Gastroesophageal sphincter (tissue), 4 donors: ENCODE data around the gene PTCH1. TPM values are rescaled to one million over a fixed set of nuclear protein-coding genes. Genes with fewer than 3 reads are reported as not detected.

Source experiments
- ATAC-seq: fragments of 150-250 bp; one replicate; pipeline ENCODE4 v1.9.1; 2016; ENCODE audit warnings: mild to moderate bottlenecking, moderate library complexity
- H3K27ac ChIP-seq, 4 donors: fragments of 200-600 bp; sonication (generic) in 3 of 4; 1 replicate in 3 of 4; 2 replicates in 1 of 4; pipeline ENCODE4 v1.5.1; 2016 to 2019
- H3K27me3 ChIP-seq: fragments of 200-600 bp; sonication (generic); one replicate; pipeline ENCODE4 v1.5.1; 2019
- H3K36me3 ChIP-seq, 2 donors: fragments of 200-600 bp; sonication (generic); one replicate each; pipeline ENCODE4 v1.5.1; 2019; ENCODE audit warnings: control low read depth in 1 of 2
- H3K4me1 ChIP-seq, 3 donors: fragments of 200-600 bp; sonication (generic); 1 replicate in 2 of 3; 2 replicates in 1 of 3; pipeline ENCODE4 v1.5.1; 2016 to 2019; ENCODE audit warnings: control low read depth in 2 of 3
- H3K4me3 ChIP-seq, 2 donors: fragments of 200-600 bp; sonication (generic); one replicate each; pipeline ENCODE4 v1.5.1; 2019; ENCODE audit warnings: mild to moderate bottlenecking in 1 of 2, moderate library complexity in 1 of 2
- H3K9me3 ChIP-seq, 3 donors: fragments of 200-600 bp; sonication (generic); one replicate each; pipeline ENCODE4 v1.5.1; 2017 to 2019; ENCODE audit warnings: control low read depth in 2 of 3
- CTCF ChIP-seq, 4 experiments: fragments of 200-600 bp in 2 of 4; fragments of 450-650 bp in 2 of 4; sonication (generic) in 1 of 4; IDR thresholded peaks; one replicate each; pipeline ENCODE4 v1.5.1; 2017 to 2019; ENCODE audit warnings: antibody characterized with exemption in 4 of 4, mild to moderate bottlenecking in 2 of 4, moderate library complexity in 2 of 4
- EP300 ChIP-seq: sonication (generic); formaldehyde crosslinking; IDR thresholded peaks from one replicate; pipeline ENCODE4 v1.6.1; 2017; ENCODE audit warnings: antibody characterized with exemption, mild to moderate bottlenecking
- POLR2A ChIP-seq, 2 donors: fragments of 450-650 bp; IDR thresholded peaks; one replicate each; pipeline ENCODE4 v1.6.1; 2017; ENCODE audit warnings: antibody characterized with exemption in 2 of 2, mild to moderate bottlenecking in 2 of 2, moderate library complexity in 1 of 2
- POLR2AphosphoS5 ChIP-seq: sonication (generic); formaldehyde crosslinking; IDR thresholded peaks from one replicate; pipeline ENCODE4 v1.6.1; 2017; ENCODE audit warnings: antibody characterized with exemption
- WGBS, 2 donors: methylation state at CpG; one replicate each; pipeline ENCODE4 v1.1.5; 2018; ENCODE audit warnings: low coverage in 1 of 2; 5-methylcytosine and 5-hydroxymethylcytosine counted together
- total RNA-seq, 4 donors: library from RNA; depleted of rRNA; stranded (reverse); fragments of >200 nt; gene quantifications; one replicate each; pipeline ENCODE4 v1.1.0, GENCODE V29; 2016

PTCH1 gene
- total RNA-seq, 4 donors from 2014 or later, result 12.5 to 20.3 (median 15.5) TPM

DNA sequence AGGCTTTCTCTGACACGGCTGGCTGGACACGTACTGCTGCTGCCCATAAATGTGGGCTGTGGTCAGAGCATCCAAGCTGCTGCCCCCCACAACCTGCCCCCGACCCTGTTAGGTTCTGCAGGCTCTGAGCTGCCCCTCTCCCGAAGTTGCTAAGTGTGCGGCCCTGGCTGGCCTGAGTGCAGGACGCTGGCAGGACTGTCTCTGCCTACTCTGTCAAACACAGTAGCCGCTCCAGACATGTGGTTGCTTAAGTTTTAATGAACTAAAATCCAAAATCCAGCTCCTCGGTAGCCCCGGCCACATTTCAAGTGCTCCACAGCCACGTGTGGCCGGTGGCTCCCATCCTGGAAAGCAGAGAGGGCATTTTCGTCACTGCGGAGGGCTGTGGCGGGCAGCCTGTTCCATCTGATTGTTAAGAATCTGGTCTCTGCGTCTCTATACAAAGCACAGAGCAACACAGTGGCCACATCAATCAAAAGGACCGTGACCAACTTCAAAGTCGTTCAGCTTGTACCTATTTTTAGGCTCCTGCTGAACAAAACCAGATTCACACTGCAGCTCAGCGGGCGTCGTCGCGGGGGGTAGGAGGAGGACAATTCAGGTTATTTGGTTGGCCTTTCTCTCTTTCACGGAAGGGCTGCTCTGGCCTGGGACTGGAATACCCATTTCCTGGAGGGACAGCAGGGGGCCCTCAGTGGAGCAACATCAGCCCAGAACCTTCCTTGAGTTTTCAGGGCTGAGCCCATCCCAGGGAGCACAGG is 68.9 kb downstream of the PTCH1 start:
- Histone ChIP-seq H3K4me3 (no peak overlapping the region), H3K36me3 (peaks cover 0 to 83% of the 10 kb centered on the region in 2 donors), H3K27me3 (no peaks in the 10 kb centered on the region), H3K9me3 (no peaks in the 10 kb centered on the region), H3K27ac (no peak overlapping the region), H3K4me1 (peaks cover 0 to 13% (median 0%) of the 10 kb centered on the region in 3 donors)
- ATAC-seq, result no peak
- WGBS, 2 donors, result 56 to 91% methylated on average over 3 to 4 of the region's 23 CpGs
- TF ChIP-seq POLR2AphosphoS5 (no peak), POLR2A (IDR thresholded peaks at IDR 0.05) (no peak), EP300 (no peak), CTCF (IDR thresholded peaks at IDR 0.05) (no peak)

DNA sequence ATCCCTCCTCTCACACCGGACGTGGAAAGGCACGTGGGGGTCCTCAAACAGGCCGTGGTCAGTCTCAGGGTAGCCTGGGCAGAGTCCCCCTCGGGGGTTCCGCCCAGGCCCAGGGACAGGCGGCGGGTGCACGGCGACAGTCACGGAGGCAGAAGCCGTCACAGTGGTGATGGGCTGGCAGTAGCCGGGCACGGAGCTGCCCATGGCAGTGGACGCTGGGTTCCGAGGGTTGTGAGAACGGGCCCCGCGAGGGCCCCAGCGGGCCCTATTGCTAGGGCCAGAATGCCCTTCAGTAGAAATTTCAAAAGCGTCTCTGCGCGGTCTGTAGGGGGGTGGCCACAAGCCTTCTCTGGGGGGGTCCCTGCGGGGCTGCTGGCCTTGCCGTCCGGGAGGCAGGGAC is 69.8 kb downstream of the PTCH1 start:
- Histone ChIP-seq H3K27me3 (no peaks in the 10 kb centered on the region), H3K27ac (no peak overlapping the region), H3K36me3 (peaks cover 0 to 76% of the 10 kb centered on the region in 2 donors), H3K9me3 (no peaks in the 10 kb centered on the region), H3K4me3 (no peak overlapping the region), H3K4me1 (peaks cover 0 to 13% (median 0%) of the 10 kb centered on the region in 3 donors)
- ATAC-seq, result no peak
- no CpG with 5 or more reads among the region's 26 CpGs for WGBS, 2 donors
- TF ChIP-seq CTCF (IDR thresholded peaks at IDR 0.05) (no peak), POLR2AphosphoS5 (no peak), EP300 (no peak), POLR2A (IDR thresholded peaks at IDR 0.05) (no peak)

DNA sequence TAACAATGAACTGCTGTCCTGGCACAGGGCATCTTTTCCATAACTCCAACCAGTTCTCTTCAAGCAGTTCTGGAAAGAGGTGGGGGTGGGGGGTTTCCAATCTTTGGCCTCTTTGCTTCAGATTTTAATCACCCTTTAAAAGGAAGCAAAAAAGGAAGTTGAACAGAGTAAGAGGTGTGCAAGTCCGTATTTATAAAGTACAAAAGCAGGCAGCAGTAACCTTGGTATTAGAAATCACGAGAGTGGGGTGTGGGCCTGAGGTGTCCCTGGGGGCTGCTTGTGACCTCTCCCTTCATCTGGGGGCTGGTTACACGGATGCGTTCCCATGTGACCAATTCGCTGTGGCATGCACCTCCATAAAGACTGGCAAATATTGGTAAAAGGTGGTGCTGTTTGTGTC is 70.5 kb downstream of the PTCH1 start:
- peaks cover 0 to 69% of the 10 kb centered on the region in 2 donors for H3K36me3 ChIP-seq
- TF ChIP-seq POLR2A (IDR thresholded peaks at IDR 0.05), result no peak
- no peak for TF ChIP-seq CTCF (IDR thresholded peaks at IDR 0.05)
- TF ChIP-seq EP300, result no peak
- no peak for TF ChIP-seq POLR2AphosphoS5
- 88% methylated on average over 4 of the region's 5 CpGs; no CpG with 5 or more reads in 1 of the 2 donors for WGBS, 2 donors

GRCh38 chr9:95444160-95444559 is 72.6 kb downstream of the PTCH1 start:
- Histone ChIP-seq H3K27me3 (no peaks in the 10 kb centered on the region), H3K27ac (no peak overlapping the region), H3K9me3 (no peaks in the 10 kb centered on the region), H3K36me3 (peaks cover 0 to 51% of the 10 kb centered on the region in 2 donors), H3K4me1 (no peaks in the 10 kb centered on the region), H3K4me3 (no peak overlapping the region)
- WGBS, 2 donors, result 98% methylated on average over 9 of the region's 15 CpGs; no CpG with 5 or more reads in 1 of the 2 donors
- TF ChIP-seq POLR2A (IDR thresholded peaks at IDR 0.05) (no peak), CTCF (IDR thresholded peaks at IDR 0.05) (no peak), EP300 (no peak), POLR2AphosphoS5 (no peak)
- ATAC-seq, result no peak

More for the DNA sequence above, 70.5 kb downstream of the PTCH1 start:
- Histone ChIP-seq H3K4me1 (peaks cover 0 to 10% (median 0%) of the 10 kb centered on the region in 3 donors), H3K4me3 (no peak overlapping the region), H3K27me3 (no peaks in the 10 kb centered on the region), H3K27ac (no peak overlapping the region), H3K9me3 (no peaks in the 10 kb centered on the region)
- no peak for ATAC-seq

GRCh38 chr9:95443301-95443700 is 73.5 kb downstream of the PTCH1 start:
- no peak for TF ChIP-seq POLR2AphosphoS5
- TF ChIP-seq POLR2A (IDR thresholded peaks at IDR 0.05), result no peak
- no peak for TF ChIP-seq CTCF (IDR thresholded peaks at IDR 0.05)
- ATAC-seq, result no peak
- 18 to 25% methylated on average over 2 of the region's 2 CpGs for WGBS, 2 donors
- Histone ChIP-seq H3K4me1 (no peaks in the 10 kb centered on the region), H3K27ac (no peak overlapping the region), H3K27me3 (no peaks in the 10 kb centered on the region), H3K36me3 (peaks cover 0 to 42% of the 10 kb centered on the region in 2 donors), H3K4me3 (no peak overlapping the region), H3K9me3 (no peaks in the 10 kb centered on the region)
